GM23338 (cell line): Measurements from ENCODE around the gene RINL. TPM values are rescaled to one million over a fixed set of nuclear protein-coding genes. Genes with fewer than 3 reads are reported as not detected.

Experiments used
- ATAC-seq: fragments of 200-7000 bp; cut with Tn5 transposase; 3 replicates; pipeline ENCODE4 v1.9.1; 2020
- DNase-seq: peaks from one replicate; pipeline ENCODE4 v3.0.0-alpha.2; 2015; ENCODE audit warnings: low spot score
- H2AFZ ChIP-seq: fragments of 200-600 bp; sonication (generic); 2 replicates; pipeline ENCODE4 v1.8.0; 2016; ENCODE audit warnings: antibody characterized with exemption, mild to moderate bottlenecking, moderate library complexity
- H3F3A ChIP-seq: fragments of 200-600 bp; sonication (generic); replicated peaks from 2 replicates; pipeline ENCODE4 v1.8.0; 2017; ENCODE audit warnings: antibody characterized with exemption, mixed run types, low read depth
- H3K27ac ChIP-seq: fragments of 200-600 bp; sonication (generic); 2 replicates; pipeline ENCODE4 v1.6.1; 2016; ENCODE audit warnings: low read depth
- H3K27me3 ChIP-seq: fragments of 200-600 bp; sonication (generic); 2 replicates; pipeline ENCODE4 v1.8.0; 2016; ENCODE audit warnings: mild to moderate bottlenecking, mixed run types, moderate library complexity; ENCODE audit not compliant: insufficient read depth
- H3K36me3 ChIP-seq: fragments of 200-600 bp; sonication (generic); 2 replicates; pipeline ENCODE4 v1.8.0; 2016; ENCODE audit warnings: mild to moderate bottlenecking; ENCODE audit not compliant: insufficient read depth
- H3K4me1 ChIP-seq: fragments of 200-600 bp; sonication (generic); 2 replicates; pipeline ENCODE4 v1.8.0; 2016; ENCODE audit warnings: mild to moderate bottlenecking, moderate library complexity; ENCODE audit not compliant: insufficient read depth
- H3K4me2 ChIP-seq: fragments of 200-600 bp; sonication (generic); 2 replicates; pipeline ENCODE4 v1.7.1; 2017; ENCODE audit warnings: mixed run types
- H3K4me3 ChIP-seq: fragments of 200-600 bp; sonication (generic); 2 replicates; pipeline ENCODE4 v1.6.1; 2016; ENCODE audit warnings: mixed run types
- H3K79me2 ChIP-seq: fragments of 200-600 bp; sonication (generic); replicated peaks from 2 replicates; pipeline ENCODE4 v1.8.0; 2017; ENCODE audit warnings: mild to moderate bottlenecking; ENCODE audit not compliant: insufficient read depth
- H3K9me2 ChIP-seq: fragments of 200-600 bp; sonication (generic); 2 replicates; pipeline ENCODE4 v1.8.0; 2017; ENCODE audit not compliant: insufficient read depth
- H4K20me1 ChIP-seq: fragments of 200-600 bp; sonication (generic); replicated peaks from 2 replicates; pipeline ENCODE4 v1.8.0; 2017; ENCODE audit warnings: mild to moderate bottlenecking; ENCODE audit not compliant: insufficient read depth
- H3K27ac Mint-ChIP-seq: 2 replicates; pipeline ENCODE4 v1.8.0; 2020; ENCODE audit warnings: inconsistent platforms, mild to moderate bottlenecking, moderate library complexity, mixed read lengths
- H3K27me3 Mint-ChIP-seq: 3 replicates; pipeline ENCODE4 v1.8.0; 2022; ENCODE audit warnings: low read depth, mild to moderate bottlenecking, moderate library complexity, mixed read lengths, inconsistent platforms; ENCODE audit not compliant: insufficient read depth, poor library complexity
- H3K36me3 Mint-ChIP-seq: 3 replicates; pipeline ENCODE4 v1.8.0; 2021; ENCODE audit warnings: low read depth, mild to moderate bottlenecking, inconsistent platforms, moderate library complexity, mixed read lengths
- H3K4me1 Mint-ChIP-seq: 3 replicates; pipeline ENCODE4 v1.8.0; 2020; ENCODE audit warnings: mild to moderate bottlenecking, inconsistent platforms, mixed read lengths
- H3K4me3 Mint-ChIP-seq: 3 replicates; pipeline ENCODE4 v1.8.0; 2021; ENCODE audit warnings: moderate library complexity, mild to moderate bottlenecking, inconsistent platforms, mixed read lengths
- H3K9me3 Mint-ChIP-seq: 3 replicates; pipeline ENCODE4 v1.8.0; 2020; ENCODE audit warnings: moderate library complexity, mild to moderate bottlenecking, inconsistent platforms, mixed read lengths
- CREB1 ChIP-seq: fragments of 250-450 bp; sonication (Bioruptor Pico); IDR thresholded peaks from 2 replicates; pipeline ENCODE4 v1.5.0; 2020; ENCODE audit warnings: low read depth, mild to moderate bottlenecking, moderate library complexity
- CTCF ChIP-seq, 2 experiments: fragments of 200-600 bp in 1 of 2; sonication (generic) in 1 of 2; conservative IDR thresholded peaks; 2 replicates each; pipeline versions ENCODE4 v1.5.1 to v1.6.1; 2016 to 2017; ENCODE audit warnings: antibody characterized with exemption in 2 of 2, low read depth in 2 of 2, mild to moderate bottlenecking in 2 of 2, moderate library complexity in 1 of 2
- ETS1 ChIP-seq: IDR thresholded peaks from 2 replicates; pipeline ENCODE4 v1.6.1; 2016; ENCODE audit warnings: antibody characterized with exemption
- EZH2 ChIP-seq: fragments of 200-600 bp; sonication (generic); IDR thresholded peaks from one replicate; pipeline ENCODE4 v1.8.0; 2017; ENCODE audit warnings: antibody characterized with exemption, mild to moderate bottlenecking, low read depth; ENCODE audit not compliant: unreplicated experiment
- EZH2phosphoT487 ChIP-seq: fragments of 200-600 bp; sonication (generic); IDR thresholded peaks from one replicate; pipeline ENCODE4 v1.8.1; 2018; ENCODE audit warnings: antibody characterized with exemption; ENCODE audit not compliant: unreplicated experiment
- NANOG ChIP-seq: IDR thresholded peaks from 2 replicates; pipeline ENCODE4 v1.6.1; 2016; ENCODE audit warnings: antibody characterized with exemption, borderline replicate concordance
- POLR2AphosphoS5 ChIP-seq: IDR thresholded peaks from 2 replicates; pipeline ENCODE4 v1.6.1; 2016; ENCODE audit warnings: antibody characterized with exemption, low read depth
- STAT1 ChIP-seq: IDR thresholded peaks from one replicate; pipeline ENCODE4 v1.6.1; 2016; ENCODE audit warnings: antibody characterized with exemption; ENCODE audit not compliant: unreplicated experiment
- ZNF114 ChIP-seq: fragments of 250-450 bp; sonication (Bioruptor Pico); IDR thresholded peaks from 2 replicates; pipeline ENCODE4 v1.5.0; 2020; ENCODE audit warnings: mild to moderate bottlenecking, moderate library complexity
- ZNF331 ChIP-seq: fragments of 250-450 bp; sonication (Bioruptor Pico); IDR thresholded peaks from 2 replicates; pipeline ENCODE4 v1.5.0; 2020; ENCODE audit warnings: low read depth, mild to moderate bottlenecking, moderate library complexity
- polyA plus RNA-seq: library from polyadenylated mRNA; unstranded; fragments of >200 nt; fragmentation: Nextera tagmentation; extraction: Ambion mirVana; gene quantifications from 2 replicates; pipeline ENCODE4 v1.2.1, GENCODE V29; 2016
- total RNA-seq: library from RNA; depleted of rRNA; stranded (reverse); fragments of >200 nt; shearing (Covaris generic); gene quantifications from 2 replicates; pipeline ENCODE4 v1.2.3, GENCODE V29; 2014

Gene RINL
- total and polyA plus RNA-seq, 2 experiments from 2014 or later: 11.2 to 21.4 TPM

DNA sequence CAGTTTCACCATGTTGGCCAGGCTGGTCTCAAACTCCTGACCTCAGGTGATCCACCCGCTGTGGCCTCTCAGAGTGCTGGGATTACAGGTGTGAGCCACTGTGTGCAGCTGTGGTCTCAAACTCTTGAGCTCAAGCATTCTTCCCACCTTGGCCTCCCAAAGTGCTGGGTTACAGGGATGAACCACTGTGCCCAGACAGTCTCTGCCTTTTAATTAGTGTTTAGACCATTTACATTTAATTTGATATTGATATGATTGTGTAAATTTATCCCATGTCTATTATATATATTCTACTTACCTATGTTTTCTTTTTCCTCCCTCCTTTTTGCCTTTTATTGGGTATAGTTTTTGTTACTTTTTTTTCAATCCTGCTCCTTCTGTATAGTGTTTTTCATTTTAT lies 23.6 kb upstream of the RINL start (continued):
- TF ChIP-seq EZH2 (no peak), EZH2phosphoT487 (no peak), NANOG (no peak), CTCF (conservative IDR thresholded peaks at IDR 0.05; ENCODE audit: low read depth in 2 of 2) (no peak), POLR2AphosphoS5 (no peak), ZNF114 (CRISPR knock-in tag) (no peak)

DNA sequence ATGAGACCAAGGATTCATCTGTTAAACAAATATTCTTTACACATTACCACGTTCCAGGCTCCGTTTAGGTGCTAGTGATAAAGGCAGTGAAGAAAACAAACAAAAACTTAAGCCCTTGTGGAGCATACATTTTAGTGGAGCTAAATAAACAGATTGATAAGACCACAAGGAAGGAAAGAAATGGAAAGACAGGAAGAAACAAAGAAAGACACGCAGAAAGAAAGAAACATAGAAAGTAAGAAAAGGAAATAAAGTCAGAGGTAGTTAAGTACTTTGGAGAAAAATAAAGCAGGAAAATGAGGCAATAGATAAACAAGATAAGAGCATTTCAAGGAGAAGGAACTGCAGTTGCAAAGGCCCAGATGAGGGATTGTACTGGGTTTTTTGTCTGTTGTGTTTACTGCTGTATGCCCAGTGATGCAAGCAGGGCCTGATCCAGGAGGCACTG lies 22.7 kb upstream of the RINL start:
- Histone ChIP-seq H3K36me3 (no peaks in the 10 kb centered on the region; the same call in 1 of the 2 replicates), H3K4me3 (peak overlapping the region; percentile 68), H3K9me2 (no peaks in the 10 kb centered on the region), H3K4me1 (peaks cover 14% of the 10 kb centered on the region), H3K79me2 (peaks cover 23% of the 10 kb centered on the region), H3K27me3 (peaks cover 11% of the 10 kb centered on the region), H3K27ac (0 out of 2 replicates have a peak overlapping the region, but pooled peaks have one; percentile 29), H3F3A (no peaks in the 10 kb centered on the region), H4K20me1 (no peaks in the 10 kb centered on the region), H3K4me2 (peak overlapping the region; percentile 79), H2AFZ (no peak overlapping the region)
- no peak for ATAC-seq
- Mint-ChIP-seq H3K27me3 (peaks cover 13% of the 10 kb centered on the region), H3K9me3 (peaks cover 3% of the 10 kb centered on the region; the same call in 1 of the 3 replicates), H3K4me1 (peaks cover 9% of the 10 kb centered on the region), H3K36me3 (peaks cover 4% of the 10 kb centered on the region), H3K4me3 (peak overlapping the region; percentile 87), H3K27ac (peak overlapping the region; percentile 9; the same call in 1 of the 2 replicates)
- TF ChIP-seq STAT1: no peak
- TF ChIP-seq ZNF331 (CRISPR knock-in tag): no peak
- no peak for TF ChIP-seq NANOG
- DNase-seq: no peak

DNA sequence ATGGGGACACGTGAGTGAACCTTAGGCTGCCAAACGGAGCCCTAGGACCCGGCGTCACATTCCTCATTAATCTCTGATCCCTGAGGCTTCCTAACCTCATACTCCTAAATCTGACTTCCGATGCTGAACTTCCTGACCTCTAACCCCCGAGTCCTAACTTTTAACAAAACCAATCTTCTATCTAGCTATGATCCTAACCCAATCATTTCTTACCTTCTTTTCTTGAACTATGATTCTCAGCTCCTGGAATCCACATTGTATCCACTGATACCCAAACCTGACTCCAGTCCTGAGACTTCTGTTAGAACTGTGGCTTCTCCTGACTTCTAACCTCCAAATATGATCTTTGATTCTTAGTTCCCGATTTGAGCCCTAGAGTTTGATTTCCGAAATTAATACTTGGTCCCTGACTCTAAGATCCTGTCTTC lies 22.1 kb upstream of the RINL start:
- TF ChIP-seq EZH2phosphoT487: no peak
- TF ChIP-seq EZH2: no peak
- TF ChIP-seq NANOG: no peak
- no peak for TF ChIP-seq STAT1
- TF ChIP-seq CTCF (conservative IDR thresholded peaks at IDR 0.05; ENCODE audit: low read depth in 2 of 2): no peak
- no peak for TF ChIP-seq ETS1
- TF ChIP-seq CREB1 (CRISPR knock-in tag): no peak
- Histone ChIP-seq H3K4me1 (peaks cover 14% of the 10 kb centered on the region), H3K36me3 (no peaks in the 10 kb centered on the region; the same call in 1 of the 2 replicates), H4K20me1 (no peaks in the 10 kb centered on the region), H3K27me3 (peaks cover 11% of the 10 kb centered on the region), H3K27ac (0 out of 2 replicates have a peak overlapping the region, but pooled peaks have one; percentile 29), H3K4me3 (peak overlapping the region; percentile 68), H3K4me2 (peak overlapping the region; percentile 79), H3K9me2 (no peaks in the 10 kb centered on the region), H3K79me2 (peaks cover 23% of the 10 kb centered on the region), H2AFZ (peak overlapping the region; percentile 20; the same call in 1 of the 2 replicates), H3F3A (no peaks in the 10 kb centered on the region)
- peaks cover 9% of the 10 kb centered on the region for H3K4me1 Mint-ChIP-seq
- peaks cover 3% of the 10 kb centered on the region; the same call in 2 of the 3 replicates for H3K9me3 Mint-ChIP-seq
- no peak for DNase-seq
- peak overlapping the region; percentile 93 for H3K27ac Mint-ChIP-seq
- peak; percentile 69; the same call in 2 of the 3 replicates for ATAC-seq
- H3K27me3 Mint-ChIP-seq: peaks cover 13% of the 10 kb centered on the region
- H3K36me3 Mint-ChIP-seq: peaks cover 3% of the 10 kb centered on the region; the same call in 2 of the 3 replicates
- peak overlapping the region; percentile 87 for H3K4me3 Mint-ChIP-seq
